Measurements from ENCODE around the gene GAS5.
"Not testable (repeated sequence)": the region's sequence is repeated elsewhere in the genome, so short reads cannot be mapped to it uniquely, and the experiment has no call there.

Gene GAS5

GRCh38 chr1:173867753-173868265 is at the start of gene GAS5:
Gene GAS5 (minus strand): TSS chr1:173867989.
- peak; percentile 75 to 78 for ATAC-seq

GRCh38 chr1:173917149-173917548 is 49.4 kb upstream of the GAS5 start, which contains the start of gene SERPINC1:
Gene SERPINC1 (minus strand): TSS chr1:173917327. CDS start chr1:173917259, 68 bp downstream.
- ATAC-seq, result no peak

GRCh38 chr1:173916667-173917066 is 48.9 kb upstream of the GAS5 start:
- ATAC-seq, result no peak

GRCh38 chr1:173915596-173915995 is 47.8 kb upstream of the GAS5 start:
- ATAC-seq, result no peak

GRCh38 chr1:173914366-173914871 is 46.6 kb upstream of the GAS5 start:
- ATAC-seq, result no peak

GRCh38 chr1:173913111-173913510 is 45.3 kb upstream of the GAS5 start:
- no peak for ATAC-seq

- no peak for ATAC-seq
Measured at GRCh38 chr1:173903827-173904531, 36.2 kb upstream of the GAS5 start.

GRCh38 chr1:173900992-173901391 is 33.2 kb upstream of the GAS5 start:
- no peak for ATAC-seq

- no peak for ATAC-seq
Measured at GRCh38 chr1:173900427-173900826, 32.6 kb upstream of the GAS5 start.

- no peak for ATAC-seq
Measured at GRCh38 chr1:173894189-173894588, 26.4 kb upstream of the GAS5 start.

GRCh38 chr1:173893611-173894010 is 25.8 kb upstream of the GAS5 start:
- ATAC-seq, result no peak

- no peak for ATAC-seq
Measured at GRCh38 chr1:173889885-173890284, 22.1 kb upstream of the GAS5 start.

- no peak for ATAC-seq
Measured at GRCh38 chr1:173888749-173889148, 21.0 kb upstream of the GAS5 start.

GRCh38 chr1:173887627-173888026 is 19.8 kb upstream of the GAS5 start:
- ATAC-seq, result peak; percentile 55 to 63

- no peak for ATAC-seq
Measured at GRCh38 chr1:173886746-173887611, 19.2 kb upstream of the GAS5 start.

- no peak for ATAC-seq
Measured at GRCh38 chr1:173884701-173885100, 16.9 kb upstream of the GAS5 start.

- ATAC-seq, result not testable (repeated sequence)
Measured at GRCh38 chr1:173881117-173881516, 13.3 kb upstream of the GAS5 start.

- no peak for ATAC-seq
Measured at GRCh38 chr1:173878251-173878650, 10.5 kb upstream of the GAS5 start.

- ATAC-seq, result no peak
Measured at GRCh38 chr1:173876732-173877131, 8.9 kb upstream of the GAS5 start.

- no peak for ATAC-seq
Measured at GRCh38 chr1:173871500-173871899, 3.7 kb upstream of the GAS5 start.

GRCh38 chr1:173871091-173871490 is 3.3 kb upstream of the GAS5 start:
- ATAC-seq, result no peak

- peak in 1 of 2 donors; percentile 6 for ATAC-seq
Measured at GRCh38 chr1:173870252-173871075, 2.7 kb upstream of the GAS5 start.

- ATAC-seq, result no peak
Measured at GRCh38 chr1:173869021-173869359, 1.2 kb upstream of the GAS5 start.
